ENCODE results near the gene TMC4. TPM values are rescaled to one million over a fixed set of nuclear protein-coding genes. Genes with fewer than 3 reads are reported as not detected.
A peak's percentile ranks its signal among the peaks of the same experiment; 100 is the strongest.
"Not testable (repeated sequence)": the region's sequence is repeated elsewhere in the genome, so short reads cannot be mapped to it uniquely, and the experiment has no call there.

TMC4 gene
- total and polyA plus RNA-seq, 2 donors from 2014 or later = 64.6 to 98.9 TPM

GRCh38 chr19:54173359-54173699 lies 369 bp upstream of the TMC4 start:
- H3K9me3 ChIP-seq (ENCODE audit: control insufficient read depth in 2 of 3, insufficient read depth in 1 of 3, low read length in 3 of 3) = no peaks in the 10 kb centered on the region
- intact Hi-C loops (cut with DNase I) = loop anchor here (10.0 kb wide), 1 partner anchor 61 kb away; no protein-coding TSS in a partner anchor
- peak overlapping the region in 1 of 3 donors; percentile 66 for H3K4me3 ChIP-seq (ENCODE audit: low read length in 3 of 3)
- FAIRE-seq = no peak
- peak in 1 of 5 donors; percentile 63 for DNase-seq
- no peaks in the 10 kb centered on the region for H3K27me3 ChIP-seq (ENCODE audit: control insufficient read depth, insufficient read depth, low read length)
- H3K36me3 ChIP-seq (ENCODE audit: control insufficient read depth in 2 of 3, insufficient read depth in 3 of 3, low read length in 3 of 3) = no peaks in the 10 kb centered on the region
- TF ChIP-seq, protein P1, sequence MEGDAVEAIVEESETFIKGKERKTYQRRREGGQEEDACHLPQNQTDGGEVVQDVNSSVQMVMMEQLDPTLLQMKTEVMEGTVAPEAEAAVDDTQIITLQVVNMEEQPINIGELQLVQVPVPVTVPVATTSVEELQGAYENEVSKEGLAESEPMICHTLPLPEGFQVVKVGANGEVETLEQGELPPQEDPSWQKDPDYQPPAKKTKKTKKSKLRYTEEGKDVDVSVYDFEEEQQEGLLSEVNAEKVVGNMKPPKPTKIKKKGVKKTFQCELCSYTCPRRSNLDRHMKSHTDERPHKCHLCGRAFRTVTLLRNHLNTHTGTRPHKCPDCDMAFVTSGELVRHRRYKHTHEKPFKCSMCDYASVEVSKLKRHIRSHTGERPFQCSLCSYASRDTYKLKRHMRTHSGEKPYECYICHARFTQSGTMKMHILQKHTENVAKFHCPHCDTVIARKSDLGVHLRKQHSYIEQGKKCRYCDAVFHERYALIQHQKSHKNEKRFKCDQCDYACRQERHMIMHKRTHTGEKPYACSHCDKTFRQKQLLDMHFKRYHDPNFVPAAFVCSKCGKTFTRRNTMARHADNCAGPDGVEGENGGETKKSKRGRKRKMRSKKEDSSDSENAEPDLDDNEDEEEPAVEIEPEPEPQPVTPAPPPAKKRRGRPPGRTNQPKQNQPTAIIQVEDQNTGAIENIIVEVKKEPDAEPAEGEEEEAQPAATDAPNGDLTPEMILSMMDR (IDR thresholded peaks at IDR 0.05; ENCODE audit: borderline replicate concordance, extremely low read depth, insufficient read depth) = no peak
- peak overlapping the region in 1 of 2 donors; percentile 71 for H3K27ac ChIP-seq (ENCODE audit: low read depth in 2 of 2, low read length in 2 of 2)
- H3K9ac ChIP-seq (ENCODE audit: low read length in 3 of 3) = no peak overlapping the region
- H3K4me1 ChIP-seq (ENCODE audit: control insufficient read depth in 2 of 3, insufficient read depth in 2 of 3, low read depth in 1 of 3, low read length in 3 of 3) = peaks cover 0 to under 1% (median 0%) of the 10 kb centered on the region in 3 donors

DNA sequence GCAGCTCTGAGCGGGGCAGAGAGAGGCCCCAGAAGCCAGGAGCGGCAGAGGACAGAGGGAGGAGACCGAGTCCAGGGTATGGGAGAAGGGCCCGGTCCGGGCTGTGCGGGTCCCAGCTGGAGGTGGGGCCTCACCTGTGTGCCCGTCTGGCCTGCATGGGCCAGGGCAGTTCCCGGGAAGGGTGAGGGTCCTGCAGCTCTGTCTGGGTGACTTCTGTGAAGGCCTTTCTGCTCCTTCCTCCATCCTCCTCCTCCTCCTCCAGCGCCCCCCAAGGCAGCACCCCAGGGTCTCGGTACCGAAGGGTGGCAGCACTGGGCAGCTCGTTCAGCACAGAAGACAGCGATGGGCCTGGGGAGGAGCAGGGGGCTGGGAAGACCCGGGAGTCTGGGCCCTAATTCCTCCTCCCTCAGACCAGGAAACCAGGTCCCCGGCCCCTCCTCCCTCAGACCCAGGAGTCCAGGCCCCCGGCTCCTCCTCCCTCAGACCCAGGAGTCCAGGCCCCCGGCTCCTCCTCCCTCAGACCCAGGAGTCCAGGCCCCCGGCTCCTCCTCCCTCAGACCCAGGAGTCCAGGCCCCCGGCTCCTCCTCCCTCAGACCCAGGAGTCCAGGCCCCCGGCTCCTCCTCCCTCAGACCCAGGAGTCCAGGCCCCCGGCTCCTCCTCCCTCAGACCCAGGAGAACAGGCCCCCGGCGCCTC lies 1.1 kb downstream of the TMC4 start:
- FAIRE-seq = not testable (repeated sequence)
- intact Hi-C loops (cut with DNase I) = loop anchor here (10.0 kb wide), 1 partner anchor 63 kb away; no protein-coding TSS in a partner anchor
- DNase-seq = peak in 1 of 5 donors; percentile 76

DNA sequence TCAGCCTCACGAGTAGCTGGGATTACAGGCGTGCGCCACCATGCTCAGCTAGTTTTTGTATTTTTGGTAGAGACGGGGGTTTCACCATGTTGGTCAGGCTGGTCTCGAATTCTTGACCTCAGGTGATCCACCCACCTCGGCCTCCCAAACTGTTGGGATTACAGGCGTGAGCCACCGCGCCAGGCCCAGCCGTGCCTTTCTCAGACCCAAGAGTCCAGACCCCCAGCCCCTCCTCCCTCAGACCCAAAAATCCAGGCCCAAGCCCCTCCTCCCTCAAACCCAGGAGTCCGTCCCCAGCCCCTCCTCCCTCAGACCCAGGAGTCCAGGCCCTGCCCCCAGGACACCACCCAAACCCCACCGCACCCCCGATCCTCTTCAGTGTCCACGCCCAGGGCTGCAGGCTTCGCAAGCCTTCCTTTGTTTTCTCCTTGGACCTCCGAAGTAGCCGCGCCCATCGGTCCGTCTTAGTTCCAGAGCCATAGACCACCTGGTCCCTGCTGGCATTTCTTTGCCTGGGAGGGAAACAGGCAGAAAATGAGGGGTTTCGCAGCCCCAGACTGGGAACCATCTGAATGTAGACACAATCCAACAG lies 3.7 kb downstream of the TMC4 start:
- Histone ChIP-seq H3K27me3 (ENCODE audit: control insufficient read depth, insufficient read depth, low read length) (no peaks in the 10 kb centered on the region), H3K4me1 (ENCODE audit: control insufficient read depth in 2 of 3, insufficient read depth in 2 of 3, low read depth in 1 of 3, low read length in 3 of 3) (peaks cover 0 to 3% (median 0%) of the 10 kb centered on the region in 3 donors), H3K4me3 (ENCODE audit: low read length in 3 of 3) (no peak overlapping the region), H3K9ac (ENCODE audit: low read length in 3 of 3) (no peak overlapping the region), H3K9me3 (ENCODE audit: control insufficient read depth in 2 of 3, insufficient read depth in 1 of 3, low read length in 3 of 3) (no peaks in the 10 kb centered on the region), H3K36me3 (ENCODE audit: control insufficient read depth in 2 of 3, insufficient read depth in 3 of 3, low read length in 3 of 3) (no peaks in the 10 kb centered on the region), H3K27ac (ENCODE audit: low read depth in 2 of 2, low read length in 2 of 2) (no peak overlapping the region)
- TF ChIP-seq, protein P1 (IDR thresholded peaks at IDR 0.05; ENCODE audit: borderline replicate concordance, extremely low read depth, insufficient read depth) = no peak
- intact Hi-C loops (cut with DNase I) = no loop called here
- DNase-seq = peak in 2 of 5 donors; percentile 67 to 71
- FAIRE-seq = no peak

More for the DNA sequence above, 1.1 kb downstream of the TMC4 start:
- not testable (repeated sequence) for H3K9me3 ChIP-seq (ENCODE audit: control insufficient read depth in 2 of 3, insufficient read depth in 1 of 3, low read length in 3 of 3); H3K4me1 ChIP-seq (ENCODE audit: control insufficient read depth in 2 of 3, insufficient read depth in 2 of 3, low read depth in 1 of 3, low read length in 3 of 3); H3K27ac ChIP-seq (ENCODE audit: low read depth in 2 of 2, low read length in 2 of 2); H3K36me3 ChIP-seq (ENCODE audit: control insufficient read depth in 2 of 3, insufficient read depth in 3 of 3, low read length in 3 of 3); H3K27me3 ChIP-seq (ENCODE audit: control insufficient read depth, insufficient read depth, low read length); H3K4me3 ChIP-seq (ENCODE audit: low read length in 3 of 3); H3K9ac ChIP-seq (ENCODE audit: low read length in 3 of 3)

DNA sequence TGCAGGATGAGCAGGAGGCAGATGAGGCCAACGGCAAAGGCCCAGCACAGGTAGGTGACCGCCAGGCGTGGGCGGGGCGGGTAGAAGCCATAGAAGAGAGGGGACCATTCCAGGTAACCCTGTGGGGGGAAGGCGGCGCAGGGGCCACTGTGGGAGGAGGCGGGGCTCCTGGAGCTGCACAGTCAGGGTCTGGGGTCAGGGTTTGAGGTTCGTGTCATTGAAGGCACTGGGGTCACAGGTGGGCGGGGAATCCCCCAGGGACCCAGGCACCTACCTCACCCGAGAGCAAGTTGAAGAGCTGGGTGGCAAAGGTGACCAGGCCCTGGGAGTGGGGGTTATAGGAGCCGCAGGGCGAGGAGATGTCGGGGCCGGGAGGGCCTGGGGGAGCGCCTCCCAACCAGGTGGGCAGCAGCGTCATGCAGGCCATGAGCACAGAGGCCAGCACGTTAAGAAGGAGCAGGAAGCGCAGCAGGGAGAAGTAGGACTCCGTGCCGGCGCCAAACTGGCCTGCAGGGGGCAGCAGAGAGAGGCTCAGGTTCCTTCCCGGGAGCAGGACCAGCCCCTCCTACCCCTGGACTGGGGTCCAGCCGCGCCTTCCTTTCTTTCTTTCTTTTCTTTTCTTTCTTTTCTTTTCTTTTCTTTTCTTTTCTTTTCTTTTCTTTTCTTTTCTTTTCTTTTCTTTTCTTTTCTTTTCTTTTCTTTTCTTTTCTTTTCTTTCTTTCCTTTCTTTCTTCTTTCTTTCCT lies 4.6 kb downstream of the TMC4 start:
- Histone ChIP-seq H3K9me3 (ENCODE audit: control insufficient read depth in 2 of 3, insufficient read depth in 1 of 3, low read length in 3 of 3) (no peaks in the 10 kb centered on the region), H3K27me3 (ENCODE audit: control insufficient read depth, insufficient read depth, low read length) (no peaks in the 10 kb centered on the region), H3K4me3 (ENCODE audit: low read length in 3 of 3) (no peak overlapping the region), H3K36me3 (ENCODE audit: control insufficient read depth in 2 of 3, insufficient read depth in 3 of 3, low read length in 3 of 3) (no peaks in the 10 kb centered on the region), H3K4me1 (ENCODE audit: control insufficient read depth in 2 of 3, insufficient read depth in 2 of 3, low read depth in 1 of 3, low read length in 3 of 3) (peaks cover 0 to 3% (median 0%) of the 10 kb centered on the region in 3 donors), H3K27ac (ENCODE audit: low read depth in 2 of 2, low read length in 2 of 2) (no peak overlapping the region), H3K9ac (ENCODE audit: low read length in 3 of 3) (no peak overlapping the region)
- DNase-seq = peak; percentile 93 to 96 (median 94)
- intact Hi-C loops (cut with DNase I) = no loop called here
- no peak for FAIRE-seq
- TF ChIP-seq, protein P1 (IDR thresholded peaks at IDR 0.05; ENCODE audit: borderline replicate concordance, extremely low read depth, insufficient read depth) = peak; percentile 87
